Muscle layer of duodenum (tissue), 2 donors: ENCODE data around the gene CYBA.
A peak's percentile ranks its signal among the peaks of the same experiment; 100 is the strongest.

ENCODE experiments used
- H3K27ac ChIP-seq: one replicate; pipeline ENCODE4 v1.7.0; 2013; ENCODE audit warnings: mild to moderate bottlenecking, low read length
- H3K27me3 ChIP-seq: one replicate; pipeline ENCODE4 v1.7.0; 2013; ENCODE audit warnings: low read depth, mild to moderate bottlenecking, control low read depth, low read length
- H3K36me3 ChIP-seq, 2 donors: one replicate each; pipeline ENCODE4 v1.7.0; 2013; ENCODE audit warnings: low read length in 2 of 2, control low read depth in 1 of 2, mild to moderate bottlenecking in 1 of 2; ENCODE audit not compliant: insufficient read depth in 2 of 2, control insufficient read depth in 1 of 2
- H3K4me1 ChIP-seq, 2 donors: one replicate each; pipeline ENCODE4 v1.7.0; 2013; ENCODE audit warnings: low read length in 2 of 2, mild to moderate bottlenecking in 2 of 2, control low read depth in 1 of 2, moderate library complexity in 1 of 2; ENCODE audit not compliant: insufficient read depth in 2 of 2, control insufficient read depth in 1 of 2
- H3K4me3 ChIP-seq, 2 donors: one replicate each; pipeline ENCODE4 v1.7.0; 2013; ENCODE audit warnings: low read length in 2 of 2, low read depth in 1 of 2, mild to moderate bottlenecking in 1 of 2
- H3K9me3 ChIP-seq, 2 donors: one replicate each; pipeline ENCODE4 v1.7.0; 2013; ENCODE audit warnings: low read length in 2 of 2, control low read depth in 1 of 2, mild to moderate bottlenecking in 1 of 2; ENCODE audit not compliant: control insufficient read depth in 1 of 2
- donor health status: healthy.

Gene CYBA

GRCh38 chr16:88623858-88624257 is 27.0 kb downstream of the CYBA start:
- Histone ChIP-seq H3K36me3 (peaks cover 35 to 73% of the 10 kb centered on the region in 2 donors), H3K4me3 (no peak overlapping the region), H3K9me3 (no peaks in the 10 kb centered on the region), H3K27me3 (no peaks in the 10 kb centered on the region), H3K4me1 (no peaks in the 10 kb centered on the region), H3K27ac (no peak overlapping the region)

GRCh38 chr16:88622866-88623265 is 28.0 kb downstream of the CYBA start:
- H3K36me3 ChIP-seq = peaks cover 31 to 70% of the 10 kb centered on the region in 2 donors
- H3K27ac ChIP-seq = no peak overlapping the region
- no peaks in the 10 kb centered on the region for H3K27me3 ChIP-seq
- H3K4me1 ChIP-seq = peaks cover 0 to 1% of the 10 kb centered on the region in 2 donors
- no peak overlapping the region for H3K4me3 ChIP-seq
- no peaks in the 10 kb centered on the region for H3K9me3 ChIP-seq

GRCh38 chr16:88622125-88622524 is 28.7 kb downstream of the CYBA start:
- Histone ChIP-seq H3K36me3 (peaks cover 27 to 66% of the 10 kb centered on the region in 2 donors), H3K9me3 (no peaks in the 10 kb centered on the region), H3K4me3 (no peak overlapping the region), H3K4me1 (peaks cover 0 to 4% of the 10 kb centered on the region in 2 donors), H3K27me3 (no peaks in the 10 kb centered on the region), H3K27ac (no peak overlapping the region)

- H3K27ac ChIP-seq = no peak overlapping the region
- H3K36me3 ChIP-seq = peaks cover 22 to 59% of the 10 kb centered on the region in 2 donors
These were observed 30.7 kb downstream of the CYBA start for GRCh38 chr16:88619859-88620815.

GRCh38 chr16:88618956-88619667 is 31.7 kb downstream of the CYBA start:
- H3K27ac ChIP-seq = no peak overlapping the region
- no peaks in the 10 kb centered on the region for H3K27me3 ChIP-seq
- no peak overlapping the region for H3K4me3 ChIP-seq
- peaks cover 21 to 55% of the 10 kb centered on the region in 2 donors for H3K36me3 ChIP-seq
- H3K9me3 ChIP-seq = no peaks in the 10 kb centered on the region
- H3K4me1 ChIP-seq = peaks cover 0 to 4% of the 10 kb centered on the region in 2 donors

More at GRCh38 chr16:88619859-88620815, 30.7 kb downstream of the CYBA start:
- Histone ChIP-seq H3K9me3 (no peaks in the 10 kb centered on the region), H3K27me3 (no peaks in the 10 kb centered on the region), H3K4me3 (no peak overlapping the region), H3K4me1 (peaks cover 0 to 4% of the 10 kb centered on the region in 2 donors)

GRCh38 chr16:88618182-88618955 is 32.5 kb downstream of the CYBA start:
- no peak overlapping the region for H3K27ac ChIP-seq
- H3K36me3 ChIP-seq = peaks cover 13 to 51% of the 10 kb centered on the region in 2 donors
- no peaks in the 10 kb centered on the region for H3K27me3 ChIP-seq
- peaks cover 0 to 4% of the 10 kb centered on the region in 2 donors for H3K4me1 ChIP-seq
- no peaks in the 10 kb centered on the region for H3K9me3 ChIP-seq
- H3K4me3 ChIP-seq = no peak overlapping the region

- H3K4me3 ChIP-seq = no peak overlapping the region
- H3K36me3 ChIP-seq = peaks cover 9 to 48% of the 10 kb centered on the region in 2 donors
- no peaks in the 10 kb centered on the region for H3K27me3 ChIP-seq
- no peak overlapping the region for H3K27ac ChIP-seq
- no peaks in the 10 kb centered on the region for H3K9me3 ChIP-seq
- H3K4me1 ChIP-seq = peaks cover 0 to 4% of the 10 kb centered on the region in 2 donors
These were observed 33.4 kb downstream of the CYBA start for GRCh38 chr16:88617268-88618031.

GRCh38 chr16:88616736-88617135 is 34.1 kb downstream of the CYBA start:
- H3K27me3 ChIP-seq = no peaks in the 10 kb centered on the region
- peaks cover 0 to 4% of the 10 kb centered on the region in 2 donors for H3K4me1 ChIP-seq
- H3K4me3 ChIP-seq = no peak overlapping the region
- H3K9me3 ChIP-seq = no peaks in the 10 kb centered on the region
- peak overlapping the region; percentile 64 for H3K27ac ChIP-seq
- peaks cover 4 to 44% of the 10 kb centered on the region in 2 donors for H3K36me3 ChIP-seq

GRCh38 chr16:88616320-88616719 is 34.5 kb downstream of the CYBA start:
- H3K4me3 ChIP-seq = no peak overlapping the region
- peak overlapping the region; percentile 64 for H3K27ac ChIP-seq
- peaks cover 0 to 4% of the 10 kb centered on the region in 2 donors for H3K4me1 ChIP-seq
- no peaks in the 10 kb centered on the region for H3K27me3 ChIP-seq
- H3K9me3 ChIP-seq = no peaks in the 10 kb centered on the region
- peaks cover 4 to 45% of the 10 kb centered on the region in 2 donors for H3K36me3 ChIP-seq

GRCh38 chr16:88614818-88615580 is 35.9 kb downstream of the CYBA start:
- H3K27ac ChIP-seq = no peak overlapping the region
- H3K36me3 ChIP-seq = peaks cover 6 to 57% of the 10 kb centered on the region in 2 donors
- H3K4me3 ChIP-seq = no peak overlapping the region
- peaks cover 0 to 4% of the 10 kb centered on the region in 2 donors for H3K4me1 ChIP-seq
- H3K27me3 ChIP-seq = no peaks in the 10 kb centered on the region
- H3K9me3 ChIP-seq = no peaks in the 10 kb centered on the region
